BLaER1 (cell line): ENCODE measurements around the gene PROP1.
A peak's percentile ranks its signal among the peaks of the same experiment; 100 is the strongest.
"Not testable (repeated sequence)": the region's sequence is repeated elsewhere in the genome, so short reads cannot be mapped to it uniquely, and the experiment has no call there.

Experiments
- H3K27ac ChIP-seq: shearing (Covaris generic); formaldehyde crosslinking; 2 replicates; pipeline ENCODE4 v1.8.1; 2022
- H3K27me3 ChIP-seq: shearing (Covaris generic); formaldehyde crosslinking; 2 replicates; pipeline ENCODE4 v1.8.1; 2022
- H3K36me3 ChIP-seq: shearing (Covaris generic); formaldehyde crosslinking; 2 replicates; pipeline ENCODE4 v1.8.1; 2022
- H3K4me1 ChIP-seq: shearing (Covaris generic); formaldehyde crosslinking; 2 replicates; pipeline ENCODE4 v1.8.1; 2022
- H3K4me2 ChIP-seq: shearing (Covaris generic); formaldehyde crosslinking; 2 replicates; pipeline ENCODE4 v1.8.1; 2022
- H3K4me3 ChIP-seq: shearing (Covaris generic); formaldehyde crosslinking; 2 replicates; pipeline ENCODE4 v1.8.1; 2022
- H3K9ac ChIP-seq: shearing (Covaris generic); formaldehyde crosslinking; 2 replicates; pipeline ENCODE4 v1.8.1; 2022
- H3K9me3 ChIP-seq: shearing (Covaris generic); formaldehyde crosslinking; 2 replicates; pipeline ENCODE4 v1.8.1; 2022
- H4K20me1 ChIP-seq: shearing (Covaris generic); formaldehyde crosslinking; 2 replicates; pipeline ENCODE4 v1.8.1; 2022
- Cebpa-rat ChIP-seq: shearing (Covaris generic); IDR thresholded peaks from 2 replicates; pipeline ENCODE4 v1.8.1; 2022

The PROP1 gene

DNA sequence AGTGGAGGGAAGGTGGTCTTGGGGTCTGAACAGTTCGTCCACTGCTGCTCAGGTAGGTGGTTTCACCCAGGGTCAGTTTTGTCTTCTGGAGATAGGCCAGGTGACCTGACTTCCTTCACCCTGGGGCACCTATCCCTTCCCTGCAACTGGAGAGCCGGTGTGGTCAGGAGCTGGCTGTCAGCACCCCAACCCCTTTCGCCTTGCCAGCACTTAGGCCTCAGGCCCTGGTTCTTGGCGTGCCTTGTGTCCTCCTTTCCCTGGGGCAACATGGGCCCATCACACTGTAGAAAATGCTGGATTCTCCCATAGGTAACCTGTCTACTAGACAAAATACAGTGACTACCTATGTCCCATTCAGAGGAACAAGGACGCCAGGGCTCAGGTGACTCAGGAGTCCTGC is 13.1 kb downstream of the PROP1 start:
- no peaks in the 10 kb centered on the region for H3K36me3 ChIP-seq
- 0 out of 2 replicates have a peak, but pooled peaks cover 4% of the 10 kb centered on the region for H3K4me1 ChIP-seq
- no peak overlapping the region for H3K4me2 ChIP-seq
- no peak overlapping the region for H3K9ac ChIP-seq
- H3K27ac ChIP-seq = no peak overlapping the region
- TF ChIP-seq Cebpa-rat = no peak
- peaks cover 68% of the 10 kb centered on the region for H3K27me3 ChIP-seq
- peaks cover 20% of the 10 kb centered on the region for H3K9me3 ChIP-seq
- no peak overlapping the region for H3K4me3 ChIP-seq
- H4K20me1 ChIP-seq = 0 out of 2 replicates have a peak, but pooled peaks cover 5% of the 10 kb centered on the region

DNA sequence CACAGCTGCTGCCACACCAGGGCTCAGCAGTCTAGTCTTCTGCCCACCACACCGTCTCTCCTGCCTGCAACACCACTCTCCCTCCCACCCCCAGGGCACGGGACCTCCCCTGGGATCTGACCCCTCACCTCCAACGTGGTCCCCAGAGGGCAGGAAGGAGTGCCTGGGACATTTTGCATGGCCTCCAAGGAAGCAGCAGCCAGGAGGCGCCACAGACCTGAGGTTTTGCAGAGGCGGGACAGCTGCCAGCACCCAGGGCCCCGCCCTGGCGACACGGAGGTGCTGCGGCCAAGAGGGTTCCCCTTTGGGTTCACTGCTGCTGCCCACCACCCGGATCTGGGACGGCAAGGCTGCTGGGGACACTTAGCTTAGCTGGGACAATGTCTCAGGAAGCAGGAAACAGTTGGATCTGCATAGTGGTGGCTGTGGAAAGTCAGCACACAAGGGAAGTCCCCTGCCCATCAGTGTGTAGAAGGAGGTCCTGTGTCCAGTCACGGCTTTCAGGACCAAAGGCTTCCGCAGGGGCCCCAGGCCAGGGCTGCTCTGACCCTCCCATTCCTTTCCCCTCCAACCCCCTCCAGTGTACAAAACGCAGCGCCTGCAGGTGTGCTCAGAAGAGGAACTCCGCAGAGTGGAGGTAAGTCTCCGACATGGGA is 13.8 kb downstream of the PROP1 start:
- no peak for TF ChIP-seq Cebpa-rat
- H3K27ac ChIP-seq = no peak overlapping the region
- peaks cover 65% of the 10 kb centered on the region for H3K27me3 ChIP-seq
- peaks cover 20% of the 10 kb centered on the region for H3K9me3 ChIP-seq
- 0 out of 2 replicates have a peak, but pooled peaks cover 5% of the 10 kb centered on the region for H4K20me1 ChIP-seq
- H3K4me2 ChIP-seq = no peak overlapping the region
- no peaks in the 10 kb centered on the region for H3K36me3 ChIP-seq
- no peak overlapping the region for H3K4me3 ChIP-seq
- no peak overlapping the region for H3K9ac ChIP-seq
- 0 out of 2 replicates have a peak, but pooled peaks cover 4% of the 10 kb centered on the region for H3K4me1 ChIP-seq

DNA sequence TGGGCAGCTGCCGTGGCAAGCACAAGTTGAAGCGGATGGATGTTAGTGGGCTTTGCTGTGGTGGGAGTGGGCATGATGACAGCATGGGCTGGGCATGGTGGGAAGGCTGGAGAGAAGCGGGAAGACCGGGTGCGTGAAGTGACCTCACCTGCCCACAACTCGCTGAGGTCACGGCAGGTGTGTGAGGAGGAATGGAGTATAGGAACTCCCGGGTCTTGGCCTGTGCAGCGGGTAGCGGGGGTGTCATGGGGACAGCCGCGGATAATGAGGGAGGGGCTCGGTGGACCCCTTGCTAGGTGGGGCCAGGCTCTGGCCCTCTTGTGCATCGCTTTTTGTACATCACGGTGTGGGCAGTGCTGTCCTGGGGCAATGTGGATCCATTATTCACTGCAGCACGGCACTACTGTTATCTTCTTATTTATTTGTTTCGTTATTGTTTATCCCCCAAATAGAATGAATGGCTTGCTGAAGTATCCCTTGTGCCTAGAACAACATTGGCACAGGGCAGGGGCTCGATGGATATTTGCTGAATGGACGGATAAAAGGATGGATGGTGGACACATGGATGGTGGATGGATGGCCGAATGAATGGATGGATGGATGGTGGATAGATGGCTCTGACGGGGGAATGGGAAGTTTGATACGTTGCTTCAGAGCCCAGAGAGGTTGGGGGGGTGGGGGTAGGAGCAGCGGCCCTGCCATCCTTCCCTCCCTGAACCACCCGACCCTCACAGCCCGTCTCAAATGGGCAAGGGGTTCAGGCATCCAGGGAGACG is 14.6 kb downstream of the PROP1 start:
- no peak overlapping the region for H3K4me2 ChIP-seq
- no peaks in the 10 kb centered on the region for H3K36me3 ChIP-seq
- H4K20me1 ChIP-seq = 0 out of 2 replicates have a peak, but pooled peaks cover 5% of the 10 kb centered on the region
- no peak for TF ChIP-seq Cebpa-rat
- H3K27ac ChIP-seq = no peak overlapping the region
- no peak overlapping the region for H3K4me3 ChIP-seq
- no peak overlapping the region for H3K9ac ChIP-seq
- H3K4me1 ChIP-seq = 0 out of 2 replicates have a peak, but pooled peaks cover 4% of the 10 kb centered on the region
- peaks cover 58% of the 10 kb centered on the region for H3K27me3 ChIP-seq
- H3K9me3 ChIP-seq = peaks cover 20% of the 10 kb centered on the region

DNA sequence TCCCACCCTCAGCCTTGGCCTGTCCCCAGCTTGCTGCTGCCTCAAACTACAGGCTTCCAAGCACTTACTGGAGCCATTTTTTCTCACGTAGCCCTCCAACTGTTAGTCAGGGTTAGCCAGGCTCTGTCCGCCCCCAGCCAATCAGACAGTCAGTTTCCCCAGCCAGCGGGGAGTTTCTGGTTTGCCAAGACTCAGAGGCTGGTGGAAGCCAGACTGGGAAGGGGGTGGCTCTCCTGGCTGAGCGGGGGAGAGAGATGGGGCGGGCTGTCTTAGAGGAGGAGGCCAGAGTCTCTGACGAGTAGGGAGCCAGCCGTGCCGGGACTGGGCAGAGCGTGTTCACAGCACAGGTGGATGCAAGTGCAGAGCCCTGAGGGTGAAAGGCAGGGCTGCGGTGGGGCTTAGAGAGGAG is 15.3 kb downstream of the PROP1 start:
- Histone ChIP-seq H3K4me3 (no peak overlapping the region), H3K4me1 (0 out of 2 replicates have a peak, but pooled peaks cover 4% of the 10 kb centered on the region), H3K27me3 (peaks cover 51% of the 10 kb centered on the region), H3K9me3 (peaks cover 20% of the 10 kb centered on the region), H3K27ac (no peak overlapping the region), H3K36me3 (no peaks in the 10 kb centered on the region), H3K4me2 (no peak overlapping the region), H3K9ac (no peak overlapping the region), H4K20me1 (0 out of 2 replicates have a peak, but pooled peaks cover 5% of the 10 kb centered on the region)
- TF ChIP-seq Cebpa-rat = no peak

DNA sequence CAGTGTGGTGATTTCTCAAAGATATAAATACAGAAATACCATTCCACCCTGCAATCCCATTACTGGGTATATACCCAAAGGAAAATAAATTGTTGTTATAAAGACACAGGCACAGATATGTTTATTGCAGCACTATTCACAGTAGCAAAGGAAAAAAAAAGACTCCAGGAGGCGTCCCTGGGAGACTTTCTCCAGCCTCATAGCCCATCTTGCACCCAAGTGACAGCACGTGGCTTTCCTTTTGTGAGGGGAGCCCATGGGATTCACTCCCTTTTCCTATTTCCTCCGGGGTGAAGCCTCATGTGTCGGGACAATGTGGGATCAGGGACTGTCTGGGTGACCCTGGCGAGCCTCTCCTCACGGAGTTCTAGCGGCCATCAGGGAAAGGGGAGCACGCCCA is 18.4 kb downstream of the PROP1 start:
- peaks cover 19% of the 10 kb centered on the region for H3K27me3 ChIP-seq
- H3K9ac ChIP-seq, H3K4me2 ChIP-seq, H3K4me1 ChIP-seq, H3K27ac ChIP-seq, H3K9me3 ChIP-seq, H3K4me3 ChIP-seq, H3K36me3 ChIP-seq, H4K20me1 ChIP-seq: not testable (repeated sequence)

DNA sequence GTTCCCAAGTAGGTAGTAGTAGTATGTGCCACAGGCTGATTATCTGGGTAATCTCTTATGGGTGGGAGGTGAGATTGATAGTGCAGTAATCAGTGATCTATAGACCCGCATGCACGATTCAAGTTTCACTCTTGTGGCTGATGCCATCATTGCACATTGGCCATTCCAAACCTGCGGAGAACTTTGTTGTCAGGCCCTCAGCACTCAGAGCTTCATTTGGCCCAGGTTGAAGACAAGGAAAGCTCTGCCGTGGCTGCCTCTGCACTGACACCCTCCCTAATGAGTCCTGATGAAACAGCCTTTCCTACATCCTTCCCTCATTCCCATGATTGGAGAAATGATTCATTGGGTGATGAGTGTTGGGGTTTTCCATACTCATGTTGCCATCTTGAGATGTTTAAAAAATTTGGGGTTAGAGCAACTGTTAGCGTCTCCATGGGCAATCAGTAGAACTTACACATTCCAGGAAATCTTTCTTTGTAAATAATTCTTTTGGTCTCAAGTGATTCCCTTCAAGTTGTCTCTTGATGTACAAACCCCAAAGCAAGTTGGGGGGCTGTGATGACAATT is 22.9 kb downstream of the PROP1 start:
- H3K27me3 ChIP-seq = no peaks in the 10 kb centered on the region
- H3K4me1 ChIP-seq = peaks cover 7% of the 10 kb centered on the region
- H3K4me2 ChIP-seq = no peak overlapping the region
- no peaks in the 10 kb centered on the region for H4K20me1 ChIP-seq
- no peaks in the 10 kb centered on the region for H3K9me3 ChIP-seq
- no peak for TF ChIP-seq Cebpa-rat
- H3K27ac ChIP-seq = no peak overlapping the region
- no peak overlapping the region for H3K4me3 ChIP-seq
- no peaks in the 10 kb centered on the region for H3K36me3 ChIP-seq
- H3K9ac ChIP-seq = no peak overlapping the region

DNA sequence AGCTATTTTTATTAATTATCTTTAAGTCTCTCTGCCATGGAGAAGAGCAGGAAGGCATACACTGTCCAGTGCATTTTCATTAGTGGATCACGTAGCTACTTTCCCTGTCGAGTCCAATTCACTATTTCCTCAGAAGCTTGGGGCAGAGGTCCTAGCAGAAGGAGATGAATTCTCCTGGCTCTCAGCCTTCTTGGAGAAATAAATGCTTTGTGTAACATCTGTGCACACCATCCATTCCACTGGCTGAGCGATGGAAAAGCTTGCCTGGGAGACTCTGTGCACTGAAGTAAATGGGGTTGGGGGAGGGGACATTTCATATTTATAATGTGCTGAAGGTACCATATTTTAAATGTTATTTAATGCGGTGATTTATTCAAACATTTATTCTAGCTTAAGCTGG is 23.4 kb downstream of the PROP1 start:
- Histone ChIP-seq H3K9ac (no peak overlapping the region), H3K4me2 (no peak overlapping the region), H3K9me3 (no peaks in the 10 kb centered on the region), H3K4me1 (peaks cover 7% of the 10 kb centered on the region), H3K36me3 (no peaks in the 10 kb centered on the region), H3K27ac (no peak overlapping the region), H3K27me3 (no peaks in the 10 kb centered on the region), H4K20me1 (no peaks in the 10 kb centered on the region), H3K4me3 (no peak overlapping the region)
- no peak for TF ChIP-seq Cebpa-rat

DNA sequence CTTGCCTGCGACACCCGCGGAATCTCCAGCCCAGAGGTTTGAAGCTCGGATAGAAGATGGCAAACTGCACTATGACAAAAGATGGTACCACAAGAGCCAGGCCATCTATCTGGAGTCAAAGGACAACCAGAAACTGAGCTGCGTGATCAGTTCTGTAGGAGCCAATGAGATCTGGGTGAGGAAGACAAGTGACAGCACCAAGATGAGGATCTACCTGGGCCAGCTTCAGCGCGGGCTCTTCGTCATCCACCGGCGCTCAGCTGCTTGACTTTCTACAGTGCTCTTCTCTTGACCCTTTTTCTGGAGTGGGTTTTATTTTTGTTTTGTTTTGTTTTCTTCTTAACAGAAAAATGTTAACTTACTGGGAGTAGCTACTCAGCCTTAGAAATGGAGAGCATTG is 24.0 kb downstream of the PROP1 start:
- not testable (repeated sequence) for H3K36me3 ChIP-seq, H3K4me3 ChIP-seq, H4K20me1 ChIP-seq, H3K9ac ChIP-seq, H3K27ac ChIP-seq, H3K9me3 ChIP-seq, H3K4me2 ChIP-seq, H3K4me1 ChIP-seq, H3K27me3 ChIP-seq

DNA sequence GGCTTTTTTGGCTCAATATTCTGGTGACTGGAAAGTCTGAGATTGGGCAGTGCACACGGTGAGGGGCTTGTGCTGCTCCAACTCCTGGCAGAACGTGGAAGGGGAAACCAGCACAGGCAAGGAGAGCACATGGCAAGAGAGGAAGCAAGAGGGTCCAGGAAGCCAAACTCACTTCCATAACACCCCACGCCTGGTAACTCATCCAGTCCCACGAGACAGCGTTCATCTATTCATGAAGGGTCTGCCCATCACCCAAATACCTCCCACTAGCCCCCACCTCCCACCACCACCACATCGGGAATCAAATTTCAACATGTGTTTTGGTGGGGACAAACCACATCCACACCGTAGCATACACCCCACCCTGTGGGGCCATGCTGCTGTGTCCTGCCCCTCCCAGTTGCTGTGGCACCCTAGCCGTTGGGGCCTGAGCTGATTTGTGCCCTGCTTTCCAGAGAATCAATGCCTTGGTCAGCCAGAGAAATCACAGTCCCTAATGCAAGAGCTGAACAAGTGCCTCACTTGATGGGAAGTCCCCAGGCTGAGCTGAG is 27.3 kb downstream of the PROP1 start:
- Histone ChIP-seq H3K9me3 (no peaks in the 10 kb centered on the region), H3K27me3 (no peaks in the 10 kb centered on the region), H3K4me1 (peaks cover 7% of the 10 kb centered on the region), H4K20me1 (no peaks in the 10 kb centered on the region), H3K27ac (no peak overlapping the region), H3K4me3 (no peak overlapping the region), H3K9ac (no peak overlapping the region), H3K36me3 (no peaks in the 10 kb centered on the region), H3K4me2 (peak overlapping the region; percentile 3; the same call in 1 of the 2 replicates)
- no peak for TF ChIP-seq Cebpa-rat
